ENCODE data around the gene CERT1.

CERT1 gene

DNA sequence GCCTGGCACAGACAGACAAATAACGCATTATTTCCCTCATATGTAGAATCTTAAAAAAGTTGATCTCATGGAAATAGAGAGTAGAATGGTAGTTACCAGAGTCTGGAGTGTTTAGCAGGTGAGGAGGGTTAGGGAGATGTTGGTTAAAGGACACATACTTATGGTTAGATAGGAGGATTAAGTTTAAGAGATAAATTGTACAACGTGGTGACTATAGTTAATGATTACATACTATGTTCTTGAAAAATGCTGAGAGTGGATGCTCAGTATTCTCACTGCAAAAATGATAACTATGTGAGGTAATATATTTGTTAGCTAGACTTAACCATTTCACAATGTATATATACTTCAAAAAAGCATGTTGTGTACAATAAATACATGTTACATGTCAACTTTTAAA lies 38.0 kb downstream of the CERT1 start:
- Histone ChIP-seq H2AFZ (ENCODE audit: low read depth, low read length) (no peak overlapping the region), H3K9me3 (ENCODE audit: insufficient read depth, low read length, severe bottlenecking) (peaks cover 22% of the 10 kb centered on the region), H3K4me1 (ENCODE audit: insufficient read depth, low read length) (no peaks in the 10 kb centered on the region), H3K27me3 (ENCODE audit: insufficient read depth, low read length, poor library complexity) (no peaks in the 10 kb centered on the region), H3K4me2 (ENCODE audit: insufficient read depth, low read length) (no peak overlapping the region), H4K20me1 (ENCODE audit: insufficient read depth, low read length) (peaks cover 2% of the 10 kb centered on the region; the same call in 1 of the 2 replicates), H3K27ac (ENCODE audit: low read length) (no peak overlapping the region), H3K36me3 (ENCODE audit: insufficient read depth, low read length) (peaks cover 4% of the 10 kb centered on the region; the same call in 1 of the 2 replicates), H3K79me2 (ENCODE audit: insufficient read depth, low read length) (peaks cover 21% of the 10 kb centered on the region), H3K4me3 (ENCODE audit: low read depth in 1 of 2, low read length in 2 of 2) (no peak overlapping the region), H3K9ac (ENCODE audit: low read depth, low read length) (no peak overlapping the region)
- DNase-seq, result no peak
- ATAC-seq (ENCODE audit: insufficient read depth, low read depth), result no peak
- TF ChIP-seq, protein P1, sequence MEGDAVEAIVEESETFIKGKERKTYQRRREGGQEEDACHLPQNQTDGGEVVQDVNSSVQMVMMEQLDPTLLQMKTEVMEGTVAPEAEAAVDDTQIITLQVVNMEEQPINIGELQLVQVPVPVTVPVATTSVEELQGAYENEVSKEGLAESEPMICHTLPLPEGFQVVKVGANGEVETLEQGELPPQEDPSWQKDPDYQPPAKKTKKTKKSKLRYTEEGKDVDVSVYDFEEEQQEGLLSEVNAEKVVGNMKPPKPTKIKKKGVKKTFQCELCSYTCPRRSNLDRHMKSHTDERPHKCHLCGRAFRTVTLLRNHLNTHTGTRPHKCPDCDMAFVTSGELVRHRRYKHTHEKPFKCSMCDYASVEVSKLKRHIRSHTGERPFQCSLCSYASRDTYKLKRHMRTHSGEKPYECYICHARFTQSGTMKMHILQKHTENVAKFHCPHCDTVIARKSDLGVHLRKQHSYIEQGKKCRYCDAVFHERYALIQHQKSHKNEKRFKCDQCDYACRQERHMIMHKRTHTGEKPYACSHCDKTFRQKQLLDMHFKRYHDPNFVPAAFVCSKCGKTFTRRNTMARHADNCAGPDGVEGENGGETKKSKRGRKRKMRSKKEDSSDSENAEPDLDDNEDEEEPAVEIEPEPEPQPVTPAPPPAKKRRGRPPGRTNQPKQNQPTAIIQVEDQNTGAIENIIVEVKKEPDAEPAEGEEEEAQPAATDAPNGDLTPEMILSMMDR (IDR thresholded peaks at IDR 0.05; ENCODE audit: borderline replicate concordance, extremely low read depth, low read length, poor library complexity, severe bottlenecking), result no peak
- TF ChIP-seq EZH2 (IDR thresholded peaks at IDR 0.05; ENCODE audit: borderline replicate concordance, low read depth, low read length, severe bottlenecking), result no peak

DNA sequence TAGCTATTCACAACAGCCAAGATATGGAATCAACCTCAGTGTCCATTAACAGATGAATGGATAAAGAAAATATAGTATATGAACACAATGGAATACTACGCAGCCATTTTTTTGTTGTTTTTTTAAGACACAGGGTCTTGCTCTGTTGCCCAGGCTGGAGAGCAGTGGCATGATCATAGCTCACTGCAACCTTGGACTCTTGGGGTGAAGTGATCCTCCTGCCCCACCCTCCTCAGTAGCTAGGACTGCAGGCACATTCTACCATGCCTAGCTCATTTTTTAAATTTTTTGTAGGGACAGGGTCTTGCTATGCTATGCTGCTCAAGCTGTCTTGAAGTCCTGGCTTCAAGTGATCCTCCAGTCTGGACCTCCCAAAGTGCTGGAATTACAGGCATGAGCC lies 38.5 kb downstream of the CERT1 start:
- H3K79me2 ChIP-seq (ENCODE audit: insufficient read depth, low read length), result peaks cover 26% of the 10 kb centered on the region
- H3K4me1 ChIP-seq (ENCODE audit: insufficient read depth, low read length), result no peaks in the 10 kb centered on the region
- no peak overlapping the region for H2AFZ ChIP-seq (ENCODE audit: low read depth, low read length)
- DNase-seq (no peak), ATAC-seq (ENCODE audit: insufficient read depth, low read depth) (no peak)
- no peaks in the 10 kb centered on the region for H3K27me3 ChIP-seq (ENCODE audit: insufficient read depth, low read length, poor library complexity)
- no peak overlapping the region for H3K4me2 ChIP-seq (ENCODE audit: insufficient read depth, low read length)
- peaks cover 5% of the 10 kb centered on the region; the same call in 1 of the 2 replicates for H3K36me3 ChIP-seq (ENCODE audit: insufficient read depth, low read length)
- no peak overlapping the region for H3K4me3 ChIP-seq (ENCODE audit: low read depth in 1 of 2, low read length in 2 of 2)
- H4K20me1 ChIP-seq (ENCODE audit: insufficient read depth, low read length), result peaks cover 2% of the 10 kb centered on the region; the same call in 1 of the 2 replicates
- no peak overlapping the region for H3K27ac ChIP-seq (ENCODE audit: low read length)
- TF ChIP-seq, protein P1 (IDR thresholded peaks at IDR 0.05; ENCODE audit: borderline replicate concordance, extremely low read depth, low read length, poor library complexity, severe bottlenecking), result no peak
- TF ChIP-seq EZH2 (IDR thresholded peaks at IDR 0.05; ENCODE audit: borderline replicate concordance, low read depth, low read length, severe bottlenecking), result no peak
- no peak overlapping the region for H3K9ac ChIP-seq (ENCODE audit: low read depth, low read length)
- H3K9me3 ChIP-seq (ENCODE audit: insufficient read depth, low read length, severe bottlenecking), result peaks cover 24% of the 10 kb centered on the region

GRCh38 chr5:75471193-75471592 lies 40.2 kb downstream of the CERT1 start:
- Histone ChIP-seq H3K79me2 (ENCODE audit: insufficient read depth, low read length) (peaks cover 22% of the 10 kb centered on the region; the same call in 1 of the 2 replicates), H4K20me1 (ENCODE audit: insufficient read depth, low read length) (no peaks in the 10 kb centered on the region; the same call in 1 of the 2 replicates), H3K9me3 (ENCODE audit: insufficient read depth, low read length, severe bottlenecking) (peaks cover 24% of the 10 kb centered on the region)

More at GRCh38 chr5:75471193-75471592, 40.2 kb downstream of the CERT1 start:
- no peak overlapping the region for H2AFZ ChIP-seq (ENCODE audit: low read depth, low read length)
- no peak overlapping the region for H3K4me2 ChIP-seq (ENCODE audit: insufficient read depth, low read length)
- no peaks in the 10 kb centered on the region for H3K27me3 ChIP-seq (ENCODE audit: insufficient read depth, low read length, poor library complexity)
- no peak for ATAC-seq (ENCODE audit: insufficient read depth, low read depth)
- H3K27ac ChIP-seq (ENCODE audit: low read length), result no peak overlapping the region
- TF ChIP-seq, protein P1 (IDR thresholded peaks at IDR 0.05; ENCODE audit: borderline replicate concordance, extremely low read depth, low read length, poor library complexity, severe bottlenecking), result no peak
- TF ChIP-seq EZH2 (IDR thresholded peaks at IDR 0.05; ENCODE audit: borderline replicate concordance, low read depth, low read length, severe bottlenecking), result no peak
- no peak overlapping the region for H3K4me3 ChIP-seq (ENCODE audit: low read depth in 1 of 2, low read length in 2 of 2)
- no peak for DNase-seq
- H3K4me1 ChIP-seq (ENCODE audit: insufficient read depth, low read length), result peaks cover 9% of the 10 kb centered on the region
- no peak overlapping the region for H3K9ac ChIP-seq (ENCODE audit: low read depth, low read length)
- peaks cover 5% of the 10 kb centered on the region; the same call in 1 of the 2 replicates for H3K36me3 ChIP-seq (ENCODE audit: insufficient read depth, low read length)

Data from DND-41 (cell line).